BJ (cell line): ENCODE results near the gene SLC2A9. TPM values are rescaled to one million over a fixed set of nuclear protein-coding genes. Genes with fewer than 3 reads are reported as not detected.

Experiments used
- CTCF ChIA-PET: fragments of 350-600 bp; formaldehyde crosslinking; extraction: SDS; loops from one replicate; lab custom pipeline; 2021; ENCODE audit warnings: antibody characterized with exemption, inconsistent platforms; lab: Yijun Ruan, JAX
- POLR2A ChIA-PET: fragments of 300-600 bp; sonication (Branson Sonifier 250); formaldehyde crosslinking; extraction: SDS; loops from one replicate; lab custom pipeline; 2021; ENCODE audit warnings: antibody characterized with exemption; lab: Charles Lee
- DNase-seq: peaks from one replicate; pipeline ENCODE4 v3.0.0-alpha.2; 2011; ENCODE audit warnings: low read depth
- H3K27me3 ChIP-seq: 2 replicates; pipeline ENCODE4 v1.6.0; 2011; ENCODE audit warnings: low read length; ENCODE audit not compliant: control insufficient read depth, insufficient read depth
- H3K36me3 ChIP-seq: 2 replicates; pipeline ENCODE4 v1.5.1; 2011; ENCODE audit warnings: low read length; ENCODE audit not compliant: control insufficient read depth, insufficient read depth
- H3K4me3 ChIP-seq: 2 replicates; pipeline ENCODE4 v1.5.1; 2011; ENCODE audit warnings: low read depth, mild to moderate bottlenecking, control low read depth, low read length
- polyA plus RNA-seq: library from polyadenylated mRNA; depleted of rRNA; stranded (reverse); fragments of >200 nt; gene quantifications from 2 replicates; pipeline ENCODE4 v1.2.3, GENCODE V29; 2011
- TF ChIP-seq, protein P1 (sequence below): IDR thresholded peaks from 2 replicates; pipeline ENCODE4 v1.5.1; 2011; ENCODE audit warnings: low read depth, mild to moderate bottlenecking, control low read depth, inconsistent platforms, low read length, moderate library complexity; ENCODE audit not compliant: insufficient read depth

The SLC2A9 gene
- polyA plus RNA-seq, 1 experiment, result 6.4 TPM

DNA sequence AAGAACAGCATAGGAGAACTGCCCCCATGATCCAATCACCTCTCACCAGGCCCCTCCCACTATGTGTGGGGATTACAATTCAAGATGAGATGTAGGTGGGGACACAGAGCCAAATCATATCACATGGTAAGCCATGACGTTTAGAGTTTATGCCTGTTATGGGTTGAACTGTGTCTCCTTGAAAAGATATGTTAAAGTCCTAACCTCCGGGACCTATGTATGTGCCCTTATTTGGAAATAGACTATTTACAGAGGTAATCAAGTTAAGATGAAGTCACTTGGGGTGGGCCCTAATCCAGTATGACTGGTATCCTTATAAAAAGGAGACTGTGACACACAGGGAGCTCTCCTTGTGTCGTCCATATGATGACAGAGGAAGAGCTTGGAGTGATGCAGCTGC is 25.2 kb upstream of the SLC2A9 start:
- TF ChIP-seq, protein P1, sequence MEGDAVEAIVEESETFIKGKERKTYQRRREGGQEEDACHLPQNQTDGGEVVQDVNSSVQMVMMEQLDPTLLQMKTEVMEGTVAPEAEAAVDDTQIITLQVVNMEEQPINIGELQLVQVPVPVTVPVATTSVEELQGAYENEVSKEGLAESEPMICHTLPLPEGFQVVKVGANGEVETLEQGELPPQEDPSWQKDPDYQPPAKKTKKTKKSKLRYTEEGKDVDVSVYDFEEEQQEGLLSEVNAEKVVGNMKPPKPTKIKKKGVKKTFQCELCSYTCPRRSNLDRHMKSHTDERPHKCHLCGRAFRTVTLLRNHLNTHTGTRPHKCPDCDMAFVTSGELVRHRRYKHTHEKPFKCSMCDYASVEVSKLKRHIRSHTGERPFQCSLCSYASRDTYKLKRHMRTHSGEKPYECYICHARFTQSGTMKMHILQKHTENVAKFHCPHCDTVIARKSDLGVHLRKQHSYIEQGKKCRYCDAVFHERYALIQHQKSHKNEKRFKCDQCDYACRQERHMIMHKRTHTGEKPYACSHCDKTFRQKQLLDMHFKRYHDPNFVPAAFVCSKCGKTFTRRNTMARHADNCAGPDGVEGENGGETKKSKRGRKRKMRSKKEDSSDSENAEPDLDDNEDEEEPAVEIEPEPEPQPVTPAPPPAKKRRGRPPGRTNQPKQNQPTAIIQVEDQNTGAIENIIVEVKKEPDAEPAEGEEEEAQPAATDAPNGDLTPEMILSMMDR, result no peak
- H3K36me3 ChIP-seq, result no peaks in the 10 kb centered on the region
- no peaks in the 10 kb centered on the region for H3K27me3 ChIP-seq
- DNase-seq, result no peak
- ChIA-PET CTCF (interaction anchor here (1.0 kb wide), 1 partner anchor 18 kb away, joined by 4 read pairs; no protein-coding TSS in a partner anchor), POLR2A (no interaction called here)
- H3K4me3 ChIP-seq, result no peak overlapping the region

DNA sequence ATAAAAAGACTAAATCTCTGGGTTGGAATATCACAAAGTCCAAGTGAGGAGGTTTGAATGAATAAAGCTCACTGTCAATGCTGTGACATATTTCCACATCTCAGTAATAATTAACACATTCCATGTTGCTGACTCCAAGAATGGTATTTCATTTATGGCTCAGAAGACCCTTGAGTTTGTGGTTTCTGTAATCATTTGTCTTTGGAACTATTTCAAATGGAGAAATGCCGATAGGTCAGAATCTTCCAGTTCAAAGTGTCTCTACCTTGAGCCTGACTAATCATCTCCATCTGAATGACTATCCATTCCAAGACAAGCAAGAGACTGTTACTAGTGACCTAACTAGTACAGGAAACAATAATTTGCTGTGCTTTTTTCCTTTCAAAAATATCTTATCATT is 24.2 kb upstream of the SLC2A9 start:
- POLR2A ChIA-PET, result no interaction called here
- no peak for DNase-seq

DNA sequence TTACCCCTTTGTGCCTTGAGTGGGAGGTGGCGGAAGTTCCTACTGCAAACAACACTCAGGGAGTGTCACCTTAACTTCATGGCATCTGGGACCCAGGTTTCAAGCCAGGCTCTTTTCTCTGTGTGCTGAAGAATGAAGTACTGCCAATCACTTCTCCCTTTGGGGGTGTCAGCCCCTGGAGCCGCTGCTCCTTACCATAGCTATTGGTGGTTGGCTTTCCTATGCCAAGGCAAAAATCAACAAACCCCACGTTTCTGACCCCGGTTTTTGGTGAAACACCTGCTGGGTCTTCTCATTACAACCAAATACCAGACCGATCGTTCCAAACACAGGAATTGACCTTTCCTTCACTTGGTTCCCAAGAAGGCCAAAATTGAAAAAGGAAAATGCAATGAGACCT is 19.7 kb upstream of the SLC2A9 start:
- CTCF ChIA-PET, result interaction anchor here (1.1 to 1.2 kb wide), 2 partner anchors 8 to 22 kb away, joined by 4 to 5 read pairs; no protein-coding TSS in a partner anchor
- TF ChIP-seq, protein P1, result no peak
- Histone ChIP-seq H3K27me3 (peaks cover 1% of the 10 kb centered on the region; the same call in 1 of the 2 replicates), H3K36me3 (no peaks in the 10 kb centered on the region), H3K4me3 (no peak overlapping the region)
- POLR2A ChIA-PET, result no interaction called here
- DNase-seq, result no peak

More for the DNA sequence above, 24.2 kb upstream of the SLC2A9 start:
- CTCF ChIA-PET, result interaction anchor here (1.4 kb wide), 1 partner anchor 31 kb away, joined by 4 read pairs; no protein-coding TSS in a partner anchor
- Histone ChIP-seq H3K36me3 (no peaks in the 10 kb centered on the region), H3K27me3 (no peaks in the 10 kb centered on the region), H3K4me3 (no peak overlapping the region)
- TF ChIP-seq, protein P1, result no peak

DNA sequence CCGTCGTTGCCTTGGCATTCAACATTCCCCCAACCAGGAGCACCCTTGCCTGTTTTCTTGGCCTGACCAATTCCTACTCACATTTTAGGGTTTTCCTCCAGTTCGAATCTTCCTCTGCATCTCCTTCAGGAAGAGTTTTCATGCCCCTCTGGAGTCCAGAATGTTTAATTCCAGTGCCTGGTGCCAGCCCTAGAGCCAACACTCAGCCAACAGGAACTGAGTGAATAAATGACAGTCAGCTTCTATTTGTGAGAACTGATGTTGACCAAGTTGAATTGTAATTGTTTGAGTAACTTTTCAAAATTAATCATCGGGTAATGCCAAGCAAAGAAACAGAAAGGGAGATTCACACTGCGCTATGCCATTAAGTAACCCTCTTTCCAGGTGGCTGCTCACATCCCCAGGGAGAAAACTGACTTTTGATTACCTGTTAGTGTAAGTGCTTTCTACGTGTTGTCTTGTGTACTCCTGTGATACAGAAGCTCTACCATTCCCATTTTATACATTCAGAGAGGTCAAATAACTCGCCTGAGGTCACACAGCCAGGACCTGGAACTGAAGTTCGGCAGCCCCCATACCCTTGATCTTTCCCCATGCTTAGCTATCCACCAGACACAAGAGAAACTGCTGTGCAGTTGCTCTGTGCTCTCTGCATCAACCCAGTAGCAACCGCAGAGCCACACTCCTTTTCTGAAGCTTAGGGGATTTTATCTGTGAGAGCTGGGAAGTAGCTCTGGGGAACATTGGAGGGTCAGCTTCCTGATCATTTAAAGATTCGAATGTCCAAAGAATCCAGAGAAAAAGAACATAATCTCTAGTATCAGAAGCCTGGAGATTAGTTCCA is 19.0 kb upstream of the SLC2A9 start:
- Histone ChIP-seq H3K36me3 (no peaks in the 10 kb centered on the region), H3K27me3 (peaks cover 1% of the 10 kb centered on the region; the same call in 1 of the 2 replicates), H3K4me3 (no peak overlapping the region)
- no peak for DNase-seq
- TF ChIP-seq, protein P1, result no peak
- ChIA-PET POLR2A (no interaction called here), CTCF (interaction anchor here (1.1 to 1.2 kb wide), 2 partner anchors 9 to 21 kb away, joined by 4 to 5 read pairs; no protein-coding TSS in a partner anchor)

DNA sequence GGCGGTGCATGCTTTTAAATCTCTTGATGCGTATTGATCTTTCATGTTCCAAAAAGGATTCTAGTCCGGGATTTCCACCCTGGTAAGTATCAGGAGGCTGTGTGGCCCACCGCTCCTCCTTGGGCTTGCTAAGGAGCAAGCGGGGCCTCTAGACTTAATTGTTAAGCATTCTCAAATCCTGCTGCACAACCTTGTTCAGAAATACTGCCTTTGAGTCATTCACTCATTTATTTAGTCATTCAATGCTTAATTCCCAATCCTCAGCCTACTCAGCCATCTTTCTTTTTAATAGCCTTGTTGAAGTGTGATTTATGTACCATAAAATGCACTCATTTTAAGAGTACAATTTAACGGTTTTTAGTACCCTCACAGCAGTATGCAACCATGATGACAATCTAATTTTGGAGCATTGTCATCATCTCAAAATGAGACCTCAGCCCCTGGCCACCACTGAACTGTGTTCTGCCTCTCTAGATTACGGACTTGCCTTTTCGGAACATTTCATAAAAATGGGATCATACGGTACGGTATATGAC is 15.6 kb upstream of the SLC2A9 start:
- no peak overlapping the region for H3K4me3 ChIP-seq
- no peaks in the 10 kb centered on the region for H3K36me3 ChIP-seq
- CTCF ChIA-PET, result no interaction called here
- POLR2A ChIA-PET, result no interaction called here
- TF ChIP-seq, protein P1, result no peak
- H3K27me3 ChIP-seq, result peaks cover 1% of the 10 kb centered on the region; the same call in 1 of the 2 replicates
- DNase-seq, result no peak
